GM12891 (cell line): ENCODE data around the gene TEX29.

ENCODE experiments used
- POLR2A ChIP-seq: IDR thresholded peaks from 2 replicates; pipeline ENCODE4 v1.6.1; 2011; ENCODE audit warnings: low read depth, low read length, control low read depth
- POLR2AphosphoS5 ChIP-seq: IDR thresholded peaks from 2 replicates; pipeline ENCODE4 v1.6.1; 2011; ENCODE audit warnings: low read depth, low read length, control low read depth
- POU2F2 ChIP-seq: IDR thresholded peaks from 2 replicates; pipeline ENCODE4 v1.6.1; 2011; ENCODE audit warnings: low read depth, mild to moderate bottlenecking, control low read depth, low read length, moderate library complexity
- SPI1 ChIP-seq: IDR thresholded peaks from 2 replicates; pipeline ENCODE4 v1.6.1; 2011; ENCODE audit warnings: low read depth, low read length, control low read depth
- TAF1 ChIP-seq: IDR thresholded peaks from 2 replicates; pipeline ENCODE4 v1.6.1; 2011; ENCODE audit warnings: low read depth, low read length, control low read depth

DNA sequence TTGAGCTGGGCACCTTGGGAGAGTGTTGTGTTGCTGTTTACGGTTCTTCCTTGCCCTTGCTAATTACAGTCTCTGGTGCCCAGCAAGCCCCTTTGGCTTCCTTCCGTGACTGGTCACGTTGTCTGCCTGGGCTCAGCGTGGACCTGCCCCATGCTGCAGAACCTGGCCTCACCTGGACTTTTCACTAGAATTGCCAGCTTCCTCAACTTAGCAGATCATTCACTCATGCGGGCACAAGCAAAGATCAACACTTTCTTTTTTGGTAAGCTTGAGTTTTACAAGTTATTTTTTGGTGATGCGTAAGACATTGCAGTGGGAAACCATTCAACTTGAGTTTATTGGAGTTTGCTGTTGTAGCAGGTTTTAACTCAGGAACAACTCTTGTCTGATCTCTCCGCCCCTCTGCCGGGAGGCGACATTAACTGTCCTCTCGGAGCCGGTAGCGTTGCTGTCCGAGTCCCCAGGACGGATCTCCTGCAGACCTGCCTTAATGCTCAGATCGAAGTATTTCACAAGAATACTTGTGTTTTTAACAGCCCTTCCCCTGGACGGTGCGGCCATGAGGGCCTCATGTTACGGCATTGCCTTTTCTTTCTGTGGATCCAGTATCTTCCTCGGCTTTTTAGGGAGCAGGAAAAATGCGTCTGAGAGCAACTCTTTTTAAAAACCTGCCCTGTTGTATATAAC, 15.7 kb upstream of the TEX29 start:
- TF ChIP-seq POLR2AphosphoS5: no peak
- TF ChIP-seq POLR2A: no peak
- TF ChIP-seq SPI1: no peak
- TF ChIP-seq TAF1: no peak
- TF ChIP-seq POU2F2: no peak
